Cerebellar cortex (tissue), 1 donor: ENCODE data around the gene C1QTNF1.

Source experiments
- DNase-seq: peaks from one replicate; pipeline ENCODE4 v3.0.0-alpha.2; 2015; ENCODE audit warnings: low spot score

The C1QTNF1 gene

DNA sequence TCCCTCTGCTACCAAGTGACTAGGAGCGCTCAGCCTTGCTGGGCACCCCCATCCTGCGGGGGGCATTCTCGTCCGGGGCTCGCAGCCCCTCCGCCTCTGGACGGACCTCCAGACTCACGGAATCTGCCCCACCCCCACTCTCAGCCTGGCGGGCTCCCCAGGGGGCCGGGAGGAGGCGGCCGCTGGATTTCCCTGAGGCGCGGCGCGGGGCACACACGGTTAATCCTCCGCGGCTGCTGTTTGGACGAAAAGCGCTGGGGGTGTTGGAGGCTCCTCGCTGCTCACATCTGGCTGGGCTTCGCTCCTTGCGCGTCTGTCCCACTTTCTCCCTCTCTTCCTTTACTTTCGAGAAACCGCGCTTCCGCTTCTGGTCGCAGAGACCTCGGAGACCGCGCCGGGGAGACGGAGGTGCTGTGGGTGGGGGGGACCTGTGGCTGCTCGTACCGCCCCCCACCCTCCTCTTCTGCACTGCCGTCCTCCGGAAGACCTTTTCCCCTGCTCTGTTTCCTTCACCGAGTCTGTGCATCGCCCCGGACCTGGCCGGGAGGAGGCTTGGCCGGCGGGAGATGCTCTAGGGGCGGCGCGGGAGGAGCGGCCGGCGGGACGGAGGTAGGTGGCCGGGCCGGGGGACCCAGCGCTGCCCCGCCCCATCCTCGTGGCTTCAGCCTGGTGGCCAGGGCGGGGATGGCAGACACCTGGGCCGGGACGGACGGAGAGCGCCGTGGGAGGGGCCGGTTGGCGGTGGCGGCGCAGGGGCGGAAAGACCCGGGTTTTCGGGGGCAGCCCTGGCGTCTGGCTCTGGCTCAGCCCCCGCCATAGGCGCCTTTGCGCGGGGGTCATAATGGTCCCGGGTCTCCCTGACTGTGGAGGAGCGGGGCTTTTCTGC, at the start of gene C1QTNF1:
Gene C1QTNF1, plus strand, starts transcription at position 284 of the 886 bp plus-strand sequence. CDS start 19,800 bp downstream, outside the sequence.
- no peak for DNase-seq

DNA sequence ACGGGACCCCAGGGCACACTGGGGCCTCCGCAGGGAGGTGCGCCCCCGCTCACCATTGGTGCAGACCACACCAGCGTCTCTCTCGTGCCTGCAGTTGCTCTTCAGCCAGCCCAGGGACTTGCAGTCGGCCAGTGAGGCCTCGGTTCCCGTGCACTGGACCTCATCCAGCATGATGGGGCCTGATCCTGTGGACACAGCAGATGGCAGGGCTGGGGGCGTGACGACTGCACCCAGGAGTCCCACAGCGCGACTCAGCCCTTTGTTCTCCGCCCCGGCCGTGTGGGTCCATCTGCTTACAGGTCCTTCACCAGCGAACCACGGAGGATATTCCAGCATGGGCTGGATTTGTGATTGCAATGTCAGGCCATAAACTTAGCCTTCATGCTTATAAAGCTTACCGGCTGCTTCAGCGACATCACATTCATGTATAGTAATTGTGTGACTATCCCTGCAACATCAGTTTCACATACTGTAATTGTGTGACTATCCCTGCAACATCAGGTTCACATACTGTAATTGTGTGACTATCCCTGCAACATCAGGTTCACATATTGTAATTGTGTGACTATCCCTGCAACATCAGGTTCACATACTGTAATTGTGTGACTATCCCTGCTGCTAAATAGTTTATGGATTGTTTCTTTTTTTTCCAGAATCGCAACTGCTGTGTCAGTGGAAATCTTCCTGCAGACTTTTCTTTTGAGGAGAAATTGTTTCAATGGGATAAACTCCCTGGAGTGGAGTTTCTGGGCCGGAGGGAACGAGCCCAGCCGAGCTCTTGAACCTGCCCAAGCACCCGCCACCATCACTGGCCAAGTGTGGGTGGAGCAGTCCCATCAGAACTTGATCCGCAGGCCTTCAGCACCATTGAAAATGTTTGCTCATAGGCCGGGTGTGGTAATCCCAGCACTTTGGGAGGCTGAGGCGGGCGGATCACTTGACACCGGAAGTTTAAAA, 49.1 kb upstream of the C1QTNF1 start:
- peak; percentile 70 for DNase-seq

DNA sequence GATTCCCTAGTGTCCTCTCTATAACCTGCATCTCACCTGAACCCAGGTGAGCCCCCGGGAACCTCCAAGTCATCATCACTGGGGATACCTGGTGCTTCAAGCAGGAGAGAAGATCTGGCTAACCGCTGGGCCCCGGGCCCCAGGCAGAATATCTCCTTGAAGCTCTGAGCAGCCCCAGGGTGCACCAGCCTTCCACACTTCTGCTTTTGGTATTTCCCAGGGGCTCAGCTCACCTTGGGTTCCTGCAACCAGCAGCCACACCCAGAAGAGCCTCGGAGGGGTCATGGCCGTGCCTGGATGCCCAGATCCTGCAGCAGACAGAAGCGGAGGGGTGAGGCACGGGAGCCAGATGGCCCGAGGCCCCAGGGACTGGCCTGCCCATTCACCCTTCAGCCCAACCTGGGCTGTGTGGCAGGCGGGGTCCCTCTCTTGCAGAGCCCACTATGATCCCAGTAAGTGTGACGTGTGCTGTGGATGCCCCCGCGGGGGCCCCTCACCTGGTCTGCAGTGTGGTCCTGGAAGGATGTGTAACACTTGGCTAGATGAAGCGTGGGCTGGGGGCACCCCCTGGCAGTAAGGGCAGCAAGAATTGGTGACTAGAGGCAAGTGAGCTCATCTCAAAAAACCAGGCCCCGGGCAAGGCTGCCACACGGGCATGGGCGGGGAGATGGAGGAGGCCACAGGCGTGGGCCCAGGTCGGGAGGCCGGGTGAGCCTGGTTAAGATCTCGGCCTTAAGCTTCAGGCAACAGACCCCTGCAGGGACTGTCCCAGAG, 46.9 kb upstream of the C1QTNF1 start:
- no peak for DNase-seq

DNA sequence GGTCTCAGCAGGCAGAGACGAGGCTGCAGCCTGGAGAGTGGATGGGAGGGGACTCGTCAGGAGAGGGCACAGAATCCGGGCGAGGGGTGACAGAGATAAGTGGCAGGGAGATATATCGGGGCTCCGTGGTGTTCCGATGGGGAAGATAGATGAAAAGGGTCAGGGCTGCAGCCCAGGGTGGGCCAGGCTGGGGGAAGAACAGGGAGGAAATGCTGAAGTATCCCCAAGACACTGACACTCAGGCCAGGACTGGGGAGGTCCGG, 46.4 kb upstream of the C1QTNF1 start:
- no peak for DNase-seq

DNA sequence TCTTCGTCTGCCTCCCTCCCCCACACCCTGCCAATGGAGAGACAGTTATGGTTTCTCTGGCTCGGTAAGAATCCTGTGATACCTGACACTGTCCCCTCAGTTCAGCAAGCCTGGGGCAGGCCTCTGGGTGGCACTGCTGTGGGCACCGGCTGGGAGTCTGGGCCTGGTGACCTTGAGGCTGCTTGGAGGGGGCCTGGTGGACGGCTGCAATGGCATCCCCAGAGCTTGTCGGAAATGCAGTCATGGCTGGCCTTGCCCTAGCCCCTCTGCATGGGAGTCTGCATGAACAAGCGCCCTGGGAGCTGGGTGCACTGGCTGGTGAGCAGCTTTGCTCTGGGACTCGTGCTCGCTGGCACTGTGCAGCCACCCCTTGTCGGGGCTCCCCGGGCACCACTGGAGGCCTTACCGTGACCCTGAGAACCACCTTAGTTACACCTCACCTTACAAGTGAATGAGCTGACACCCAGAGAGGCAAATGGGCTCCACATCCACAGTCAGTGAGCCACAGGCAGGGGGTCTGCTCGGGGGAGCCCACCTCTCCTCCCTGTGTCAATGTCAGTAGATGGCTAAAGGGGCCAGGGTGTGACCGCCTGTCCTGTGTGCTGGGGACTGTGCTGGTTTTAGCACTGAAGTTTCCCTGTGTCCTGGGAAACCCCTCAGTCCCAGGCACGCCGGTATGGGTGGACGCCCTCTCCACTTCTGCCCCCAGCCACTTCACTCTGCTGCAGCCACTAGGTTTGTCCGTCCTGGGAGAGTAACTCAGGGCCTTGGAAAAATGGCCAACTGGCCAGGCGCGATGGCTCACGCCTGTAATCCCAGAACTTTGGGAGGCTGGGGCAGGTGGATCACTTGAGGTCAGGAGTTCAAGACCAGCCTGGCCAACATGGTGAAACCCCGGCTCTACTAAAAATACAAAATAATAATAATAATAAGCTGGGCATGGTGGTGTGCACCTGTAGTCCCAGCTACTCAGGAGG, 45.7 kb upstream of the C1QTNF1 start:
- no peak for DNase-seq

GRCh38 chr17:78979780-78980623, 44.0 kb upstream of the C1QTNF1 start, which contains the start of gene LGALS3BP:
Gene LGALS3BP (minus strand): TSS chr17:78979923. CDS start chr17:78977191, 2,732 bp downstream.
- peak; percentile 72 for DNase-seq

GRCh38 chr17:78980624-78980972, 43.4 kb upstream of the C1QTNF1 start:
- DNase-seq = no peak

DNA sequence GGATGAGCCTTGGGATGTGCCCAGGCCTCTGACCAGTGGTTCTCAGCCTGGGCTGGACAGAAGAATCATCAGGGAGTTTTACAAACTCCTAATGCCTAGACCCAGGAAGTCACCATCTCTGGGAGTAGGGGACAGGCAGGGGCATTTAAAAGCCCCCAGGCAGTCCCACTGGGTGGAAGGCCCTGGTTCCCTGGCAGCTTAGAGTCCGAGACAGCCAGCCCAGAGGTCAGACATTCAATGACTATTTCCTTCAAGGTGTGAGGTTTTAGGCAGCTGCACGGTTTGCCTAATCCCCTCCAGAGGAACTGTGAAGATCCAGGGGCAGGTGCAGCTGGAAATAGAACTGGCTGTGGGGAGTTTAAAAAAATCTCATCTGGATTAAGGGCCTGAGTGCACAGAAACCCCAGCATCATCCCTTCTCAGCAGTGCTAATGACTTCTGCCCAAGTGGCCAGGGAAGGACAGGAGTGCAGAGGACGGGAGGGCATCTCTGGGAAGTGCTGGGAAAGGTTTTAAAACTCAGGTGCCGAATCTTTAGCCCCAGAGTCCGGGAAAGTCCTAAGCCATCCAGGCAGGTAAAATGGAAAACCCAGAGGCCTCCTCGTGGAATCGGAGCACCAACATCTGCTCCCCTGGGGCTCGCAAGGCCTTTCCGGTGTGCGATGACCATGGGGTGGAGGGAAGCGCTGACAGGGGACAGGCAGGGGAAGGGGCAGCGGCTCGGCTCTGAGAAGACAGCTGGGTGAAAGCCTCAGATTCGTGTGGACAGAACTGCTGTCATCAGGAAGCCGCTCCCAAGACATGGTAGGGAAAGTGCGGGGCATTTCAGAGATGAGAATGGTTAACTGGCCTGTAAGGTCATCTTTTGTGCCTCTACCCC, 42.7 kb upstream of the C1QTNF1 start:
- no peak for DNase-seq

- no peak for DNase-seq
Observed at GRCh38 chr17:78985395-78985794, 38.6 kb upstream of the C1QTNF1 start.

DNA sequence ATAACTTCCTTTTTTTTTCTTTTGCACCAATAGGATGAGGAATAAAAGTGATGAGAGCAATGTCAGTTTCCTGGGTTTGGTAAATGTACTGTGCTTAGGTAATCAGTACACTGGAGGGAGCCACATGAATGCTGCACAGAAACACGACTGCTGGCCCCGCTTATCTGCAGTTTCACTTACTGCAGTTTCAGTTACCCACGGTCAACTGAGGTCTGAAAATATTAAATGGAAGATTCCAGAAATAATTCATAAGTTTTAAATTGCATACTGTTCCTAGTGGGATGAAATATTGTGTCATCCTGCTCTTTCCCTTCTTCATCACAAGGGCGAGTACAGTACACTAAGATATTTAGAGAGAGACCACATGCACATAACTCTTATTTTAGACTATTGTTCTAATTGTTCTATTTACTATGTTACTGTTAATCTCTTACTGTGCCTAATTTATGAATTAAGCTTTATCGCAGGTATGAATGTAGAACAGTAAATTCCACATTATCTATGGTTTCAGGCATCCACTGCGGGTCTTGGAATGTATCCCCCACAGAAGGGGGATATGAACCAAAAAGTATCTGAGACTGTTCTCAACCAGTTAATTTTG, 37.8 kb upstream of the C1QTNF1 start:
- no peak for DNase-seq

DNA sequence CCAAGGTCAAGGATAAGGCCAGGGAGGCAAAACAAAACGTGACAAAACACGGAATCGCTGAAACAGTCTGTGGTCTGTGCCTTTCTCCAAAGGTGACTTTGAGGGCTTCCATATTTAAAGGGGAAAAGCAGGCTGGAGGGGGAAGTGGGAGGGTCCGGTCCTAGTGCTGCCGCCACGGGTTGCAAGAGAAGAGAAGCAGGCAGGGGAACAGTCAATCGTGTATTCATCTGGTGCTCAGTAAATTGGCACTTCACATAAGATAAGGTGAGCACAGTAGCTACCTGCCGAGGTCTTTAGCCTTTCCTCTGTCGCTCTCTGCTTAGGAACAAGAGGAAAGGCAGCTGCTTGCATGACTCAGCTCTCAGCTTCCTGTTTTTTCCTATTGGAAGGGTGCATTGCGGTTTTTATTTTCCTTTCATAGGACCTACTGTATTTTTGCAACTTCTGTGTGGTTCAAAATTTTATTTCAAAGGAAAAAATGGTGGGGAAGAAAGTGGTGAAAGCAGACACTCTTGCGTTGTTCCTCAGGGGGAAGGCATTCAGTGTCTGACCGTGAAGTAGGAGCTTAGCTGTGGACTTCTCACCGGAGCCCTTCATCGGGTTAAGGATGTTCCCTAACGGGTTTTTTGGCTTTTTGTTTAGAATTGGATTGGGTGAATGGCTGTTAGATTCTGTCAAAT, 37.2 kb upstream of the C1QTNF1 start:
- DNase-seq = no peak

DNA sequence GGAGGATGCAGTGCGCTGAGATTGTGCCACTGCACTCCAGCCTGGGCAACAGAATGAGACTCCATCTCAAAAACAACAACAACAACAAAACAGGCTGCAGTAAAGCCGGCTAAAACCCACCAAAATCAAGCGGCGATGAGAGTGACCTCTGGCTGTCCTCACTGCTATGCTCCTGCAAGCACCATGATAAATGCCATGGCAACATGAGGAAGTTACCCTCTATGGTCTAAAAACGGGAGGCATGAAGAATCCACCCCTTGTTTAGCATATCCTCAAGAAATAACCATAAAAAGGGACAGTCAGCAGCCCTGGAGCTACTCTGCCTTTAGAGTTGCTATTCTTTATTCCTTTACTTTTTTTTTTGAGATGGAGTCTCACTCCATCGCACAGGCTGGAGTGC, 35.8 kb upstream of the C1QTNF1 start:
- DNase-seq = no peak

DNA sequence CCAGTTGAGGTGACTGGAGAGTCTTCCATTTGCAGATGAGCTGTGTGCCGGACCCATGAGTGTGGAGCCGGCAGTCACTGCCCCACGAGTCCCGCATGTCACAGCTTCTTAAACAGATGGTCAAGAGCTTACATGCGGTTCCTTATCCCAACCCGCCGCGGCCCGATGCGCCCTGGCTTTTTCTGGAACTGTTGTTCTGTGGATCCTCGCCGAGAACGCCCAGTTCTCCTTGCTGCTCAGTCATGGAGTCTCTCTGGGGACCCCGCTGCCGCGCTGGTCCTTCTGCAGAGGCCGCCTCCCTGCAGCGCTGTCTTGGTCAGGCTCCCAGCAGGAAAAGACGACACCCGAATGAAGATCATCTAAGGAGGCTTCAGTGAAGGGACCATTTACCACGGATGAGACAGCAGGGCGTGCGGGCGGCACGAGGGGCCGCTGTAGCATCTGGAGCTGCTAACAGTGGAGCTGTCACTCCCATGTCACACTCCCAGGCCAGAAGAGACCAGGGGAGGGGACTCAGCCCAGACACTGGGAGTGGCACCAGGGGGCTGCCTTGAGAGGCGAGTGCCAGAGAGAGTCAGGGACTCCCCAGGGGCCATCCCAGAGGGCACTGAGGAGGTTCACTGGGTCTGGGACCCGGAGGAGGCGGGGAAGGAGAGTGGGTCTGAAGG, 33.5 kb upstream of the C1QTNF1 start:
- DNase-seq = no peak

DNA sequence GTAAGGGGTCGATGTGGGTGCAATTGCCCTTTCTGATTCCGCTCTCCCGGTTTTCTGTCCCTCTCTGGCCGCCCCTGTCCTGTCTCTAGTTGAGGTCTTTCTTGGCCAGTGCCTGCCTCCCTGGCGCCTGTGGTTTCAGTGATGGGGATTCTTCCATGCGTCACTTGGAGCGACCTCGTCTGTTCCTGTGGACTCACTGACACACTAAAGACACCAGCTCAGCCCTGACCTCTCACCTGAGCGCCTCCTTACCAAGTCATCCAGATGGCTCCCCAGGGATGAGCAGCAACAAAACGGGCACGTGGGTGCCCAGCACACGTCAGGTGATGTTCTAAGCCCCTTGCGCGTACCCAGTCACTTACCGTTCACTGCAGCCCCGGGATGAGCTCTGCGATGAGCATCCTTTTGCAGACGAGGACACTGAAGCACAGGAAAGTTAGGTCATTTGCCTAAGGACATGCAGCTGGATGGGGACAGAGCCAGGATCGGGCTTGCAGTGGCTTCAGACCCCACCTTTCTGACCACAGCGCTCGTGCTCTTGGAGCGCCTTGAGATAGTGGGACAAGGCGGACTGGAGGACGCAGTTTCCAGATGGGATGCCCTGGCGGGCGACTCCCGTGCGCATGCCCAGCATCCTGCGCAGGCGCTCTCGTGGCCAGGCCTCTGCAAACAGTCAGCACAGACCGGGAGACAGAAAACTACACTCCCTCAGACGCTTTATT, 32.8 kb upstream of the C1QTNF1 start:
- no peak for DNase-seq

DNA sequence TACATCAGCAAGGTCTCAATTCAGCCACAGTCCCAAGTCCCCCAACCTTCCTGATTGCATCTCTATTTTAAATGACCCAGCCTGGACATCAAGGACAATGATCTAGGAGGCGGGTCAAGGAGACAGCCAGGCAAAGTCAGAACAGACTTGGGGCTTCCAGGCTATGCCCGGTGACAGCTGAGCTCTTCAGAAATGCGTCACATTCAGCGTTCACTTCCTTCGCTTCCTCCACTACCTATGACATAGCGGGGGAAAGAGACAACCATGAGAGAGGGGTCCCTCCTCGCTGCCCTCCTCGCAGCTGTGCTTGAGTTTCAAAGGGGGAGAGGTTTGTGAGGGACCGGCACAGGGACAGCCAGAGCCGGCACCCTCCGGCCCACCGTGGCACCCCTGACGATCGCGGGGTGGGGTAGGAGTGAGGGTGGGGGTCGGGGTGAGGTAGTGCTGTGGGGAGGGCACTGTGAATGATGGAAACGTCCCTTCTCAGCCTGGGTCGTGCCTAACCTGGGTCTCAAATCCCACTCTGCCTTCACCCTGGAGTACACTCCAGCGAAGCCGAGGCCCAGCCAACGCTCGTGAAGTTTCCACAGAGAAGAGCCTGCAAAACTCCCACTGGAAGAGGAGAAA, 31.9 kb upstream of the C1QTNF1 start:
- DNase-seq = no peak

- no peak for DNase-seq
Observed at GRCh38 chr17:78992542-78993212, 31.3 kb upstream of the C1QTNF1 start.
